Brain microvascular endothelial cell (primary cell): ENCODE results near the gene KCNAB3.

Experiments used
- DNase-seq: peaks from one replicate; pipeline ENCODE4 v3.0.0-alpha.2; 2020
- H3K27ac ChIP-seq: fragments of 250-450 bp; sonication (Bioruptor Pico); 2 replicates; pipeline ENCODE4 v1.5.1; 2020; ENCODE audit warnings: mild to moderate bottlenecking, moderate library complexity
- H3K27me3 ChIP-seq: fragments of 250-450 bp; sonication (Bioruptor Pico); replicated peaks from 2 replicates; pipeline ENCODE4 v1.5.1; 2020; ENCODE audit warnings: mild to moderate bottlenecking
- H3K36me3 ChIP-seq: fragments of 250-450 bp; sonication (Bioruptor Pico); replicated peaks from 2 replicates; pipeline ENCODE4 v1.5.1; 2020; ENCODE audit warnings: mild to moderate bottlenecking
- H3K4me3 ChIP-seq: 2 replicates; pipeline ENCODE4 v1.5.1; 2011; ENCODE audit warnings: low read depth, mild to moderate bottlenecking, control low read depth, low read length, moderate library complexity
- CTCF ChIP-seq: IDR thresholded peaks from 2 replicates; pipeline ENCODE4 v1.5.1; 2011; ENCODE audit warnings: low read depth, mild to moderate bottlenecking, moderate library complexity, low read length, control low read depth, inconsistent platforms; ENCODE audit errors: missing control alignments
- in situ Hi-C: cut with HindIII; loops from 2 replicates; pipeline ENCODE4 v1.10.0; 2017; ENCODE audit warnings: low sequenced_read_pairs, low pct_ligation_motif_present

KCNAB3 gene

GRCh38 chr17:7875804-7876370, 53.8 kb downstream of the KCNAB3 start:
- in situ Hi-C loops, result no loop called here
- peaks cover 9% of the 10 kb centered on the region for H3K36me3 ChIP-seq
- H3K27ac ChIP-seq, result no peak overlapping the region
- no peak for DNase-seq
- no peak for TF ChIP-seq CTCF
- H3K4me3 ChIP-seq, result no peak overlapping the region
- H3K27me3 ChIP-seq, result no peaks in the 10 kb centered on the region

GRCh38 chr17:7873051-7873450, 56.6 kb downstream of the KCNAB3 start:
- no peak for DNase-seq
- Histone ChIP-seq H3K27ac (no peak overlapping the region), H3K4me3 (no peak overlapping the region), H3K36me3 (peaks cover 3% of the 10 kb centered on the region), H3K27me3 (no peaks in the 10 kb centered on the region)
- in situ Hi-C loops, result no loop called here
- TF ChIP-seq CTCF, result no peak
